ENCODE data around the gene CTNNBL1. TPM values are rescaled to one million over a fixed set of nuclear protein-coding genes. Genes with fewer than 3 reads are reported as not detected.

CTNNBL1 gene
- total RNA-seq, 3 donors from 2014 or later (not counting 1 experiment from before 2014, with no cell fraction given), result 59.1 to 75.6 (median 67.6) TPM

DNA sequence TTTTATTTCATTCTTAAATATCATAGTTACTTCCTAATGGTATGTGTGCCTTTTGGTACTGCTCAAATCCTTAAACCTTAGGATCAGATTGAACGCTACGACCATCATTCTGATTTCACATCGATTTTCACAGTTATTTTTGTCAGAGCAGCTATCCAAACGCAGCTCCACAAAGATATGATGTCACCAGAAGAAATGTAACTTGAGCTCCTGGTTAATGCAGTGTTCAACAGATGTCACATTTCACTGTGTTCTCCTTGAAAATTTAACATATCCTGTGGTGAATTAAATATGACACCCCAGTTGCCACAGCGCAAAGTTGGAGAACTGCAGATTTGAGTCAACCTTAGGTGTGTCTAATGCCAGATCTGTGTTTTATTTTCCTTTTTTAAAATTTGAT, 81.4 kb downstream of the CTNNBL1 start:
- Mint-ChIP-seq H3K27me3 (ENCODE audit: low read depth in 2 of 2) (no peaks in the 10 kb centered on the region), H3K27ac (no peak overlapping the region), H3K36me3 (peaks cover 8% of the 10 kb centered on the region), H3K4me3 (no peak overlapping the region), H3K9me3 (no peaks in the 10 kb centered on the region), H3K4me1 (peaks cover 11 to 16% of the 10 kb centered on the region in 2 donors)
- no peaks in the 10 kb centered on the region for H3K4me1 ChIP-seq (ENCODE audit: control insufficient read depth, insufficient read depth, low read length)
- intact Hi-C loops (cut with micrococcal nuclease), result no loop called here
- H3K27ac ChIP-seq (ENCODE audit: low read length), result no peak overlapping the region
- H3K27me3 ChIP-seq (ENCODE audit: control insufficient read depth, insufficient read depth, low read length), result no peaks in the 10 kb centered on the region
- ATAC-seq (no peak), DNase-seq (no peak)
- over 99% methylated on average over 5 of the region's 5 CpGs for WGBS (ENCODE audit: insufficient coverage)
- H3K36me3 ChIP-seq (ENCODE audit: control insufficient read depth, insufficient read depth, low read length), result peaks cover 24% of the 10 kb centered on the region
- H3K9me3 ChIP-seq (ENCODE audit: control insufficient read depth, insufficient read depth, low read length), result no peaks in the 10 kb centered on the region
- TF ChIP-seq, protein P1, sequence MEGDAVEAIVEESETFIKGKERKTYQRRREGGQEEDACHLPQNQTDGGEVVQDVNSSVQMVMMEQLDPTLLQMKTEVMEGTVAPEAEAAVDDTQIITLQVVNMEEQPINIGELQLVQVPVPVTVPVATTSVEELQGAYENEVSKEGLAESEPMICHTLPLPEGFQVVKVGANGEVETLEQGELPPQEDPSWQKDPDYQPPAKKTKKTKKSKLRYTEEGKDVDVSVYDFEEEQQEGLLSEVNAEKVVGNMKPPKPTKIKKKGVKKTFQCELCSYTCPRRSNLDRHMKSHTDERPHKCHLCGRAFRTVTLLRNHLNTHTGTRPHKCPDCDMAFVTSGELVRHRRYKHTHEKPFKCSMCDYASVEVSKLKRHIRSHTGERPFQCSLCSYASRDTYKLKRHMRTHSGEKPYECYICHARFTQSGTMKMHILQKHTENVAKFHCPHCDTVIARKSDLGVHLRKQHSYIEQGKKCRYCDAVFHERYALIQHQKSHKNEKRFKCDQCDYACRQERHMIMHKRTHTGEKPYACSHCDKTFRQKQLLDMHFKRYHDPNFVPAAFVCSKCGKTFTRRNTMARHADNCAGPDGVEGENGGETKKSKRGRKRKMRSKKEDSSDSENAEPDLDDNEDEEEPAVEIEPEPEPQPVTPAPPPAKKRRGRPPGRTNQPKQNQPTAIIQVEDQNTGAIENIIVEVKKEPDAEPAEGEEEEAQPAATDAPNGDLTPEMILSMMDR (IDR thresholded peaks at IDR 0.05), result no peak
- no peak overlapping the region for H3K4me3 ChIP-seq (ENCODE audit: low read length)

DNA sequence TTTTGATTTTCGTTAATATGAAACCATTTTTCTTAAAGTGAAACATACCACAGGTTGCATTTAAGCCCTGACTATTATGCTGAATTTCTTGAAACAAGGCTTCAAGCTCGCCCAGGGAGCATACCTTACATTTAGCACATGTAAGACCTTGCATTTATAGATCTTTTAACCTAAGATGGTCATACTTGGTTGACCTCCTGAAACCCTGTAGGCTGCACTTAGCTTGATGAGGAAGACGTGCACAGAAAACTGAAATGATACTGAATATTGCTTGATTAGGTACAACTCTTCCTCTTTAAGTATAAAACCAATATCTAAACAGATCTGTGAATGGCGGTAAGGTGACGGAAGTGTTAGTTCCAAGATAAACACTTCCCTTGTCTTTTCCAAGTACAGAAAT, 82.2 kb downstream of the CTNNBL1 start:
- Mint-ChIP-seq H3K4me1 (peaks cover 11 to 16% of the 10 kb centered on the region in 2 donors), H3K27ac (no peak overlapping the region), H3K27me3 (ENCODE audit: low read depth in 2 of 2) (no peaks in the 10 kb centered on the region), H3K36me3 (peaks cover 8% of the 10 kb centered on the region), H3K9me3 (no peaks in the 10 kb centered on the region), H3K4me3 (no peak overlapping the region)
- DNase-seq (no peak), ATAC-seq (no peak)
- Histone ChIP-seq H3K9me3 (ENCODE audit: control insufficient read depth, insufficient read depth, low read length) (no peaks in the 10 kb centered on the region), H3K36me3 (ENCODE audit: control insufficient read depth, insufficient read depth, low read length) (peaks cover 27% of the 10 kb centered on the region), H3K4me3 (ENCODE audit: low read length) (no peak overlapping the region), H3K4me1 (ENCODE audit: control insufficient read depth, insufficient read depth, low read length) (no peaks in the 10 kb centered on the region), H3K27me3 (ENCODE audit: control insufficient read depth, insufficient read depth, low read length) (no peaks in the 10 kb centered on the region), H3K27ac (ENCODE audit: low read length) (no peak overlapping the region)
- TF ChIP-seq, protein P1 (IDR thresholded peaks at IDR 0.05), result no peak
- WGBS (ENCODE audit: insufficient coverage), result 76% methylated on average over 5 of the region's 5 CpGs
- intact Hi-C loops (cut with micrococcal nuclease), result no loop called here

DNA sequence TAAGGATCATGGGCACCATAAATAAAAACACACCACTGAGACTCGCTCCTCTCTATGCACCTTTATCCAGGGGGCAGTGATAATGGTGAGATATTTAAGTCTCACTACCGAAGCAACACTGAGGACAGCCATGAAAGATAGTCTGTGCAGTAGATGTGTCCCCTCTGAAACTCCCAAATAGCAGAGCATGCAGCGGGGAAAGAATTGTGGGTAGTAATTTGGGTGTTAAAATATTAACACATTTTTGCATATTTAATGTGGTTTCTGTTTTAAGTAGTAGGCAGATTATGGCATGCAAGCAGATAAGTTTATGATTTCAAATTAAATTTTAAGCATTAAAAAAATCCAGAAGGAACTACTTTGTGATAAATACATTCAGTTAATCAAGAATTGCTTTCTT, 82.7 kb downstream of the CTNNBL1 start:
- H3K27me3 ChIP-seq (ENCODE audit: control insufficient read depth, insufficient read depth, low read length), result no peaks in the 10 kb centered on the region
- no peak for ATAC-seq
- Mint-ChIP-seq H3K4me1 (peaks cover 11 to 19% of the 10 kb centered on the region in 2 donors), H3K27me3 (ENCODE audit: low read depth in 2 of 2) (no peaks in the 10 kb centered on the region), H3K4me3 (no peak overlapping the region), H3K36me3 (peaks cover 8% of the 10 kb centered on the region), H3K9me3 (no peaks in the 10 kb centered on the region), H3K27ac (no peak overlapping the region)
- H3K4me1 ChIP-seq (ENCODE audit: control insufficient read depth, insufficient read depth, low read length), result no peaks in the 10 kb centered on the region
- no peak overlapping the region for H3K27ac ChIP-seq (ENCODE audit: low read length)
- peaks cover 32% of the 10 kb centered on the region for H3K36me3 ChIP-seq (ENCODE audit: control insufficient read depth, insufficient read depth, low read length)
- no peak overlapping the region for H3K4me3 ChIP-seq (ENCODE audit: low read length)
- H3K9me3 ChIP-seq (ENCODE audit: control insufficient read depth, insufficient read depth, low read length), result no peaks in the 10 kb centered on the region
- 80% methylated on average over 2 of the region's 3 CpGs for WGBS (ENCODE audit: insufficient coverage)
- no peak for DNase-seq
- TF ChIP-seq, protein P1 (IDR thresholded peaks at IDR 0.05), result no peak
- intact Hi-C loops (cut with micrococcal nuclease), result no loop called here

All from natural killer cell (primary cell).